ENCODE measurements around the gene SGMS1. TPM values are rescaled to one million over a fixed set of nuclear protein-coding genes. Genes with fewer than 3 reads are reported as not detected.
A peak's percentile ranks its signal among the peaks of the same experiment; 100 is the strongest.

Gene SGMS1
- total and polyA plus RNA-seq, 11 donors = 6.9 to 40.6 (median 19.6) TPM

GRCh38 chr10:50531388-50532077 is 92.2 kb downstream of the SGMS1 start:
- no peak for ATAC-seq
- WGBS, 4 donors = 81 to 92% (median 83%) methylated on average over 5 of the region's 5 CpGs

GRCh38 chr10:50529660-50530059 is 94.1 kb downstream of the SGMS1 start:
- DNase-seq = no peak
- ATAC-seq = no peak
- 90 to 95% (median 93%) methylated on average over 5 of the region's 5 CpGs for WGBS, 4 donors
- no peaks in the 10 kb centered on the region for H3K36me3 ChIP-seq
- no peak overlapping the region for H3K27ac ChIP-seq
- H3K9me3 ChIP-seq = no peaks in the 10 kb centered on the region
- no peak for TF ChIP-seq CTCF (IDR thresholded peaks at IDR 0.05)
- peaks cover 0 to 12% (median 0%) of the 10 kb centered on the region in 12 donors for H3K4me1 ChIP-seq
- no peaks in the 10 kb centered on the region for H3K27me3 ChIP-seq
- H3K4me3 ChIP-seq = no peak overlapping the region
- intact Hi-C loops (cut with DNase I) = no loop called here

More at GRCh38 chr10:50531388-50532077, 92.2 kb downstream of the SGMS1 start:
- intact Hi-C loops (cut with DNase I) = no loop called here
- Histone ChIP-seq H3K36me3 (no peaks in the 10 kb centered on the region), H3K9me3 (no peaks in the 10 kb centered on the region), H3K4me1 (peaks cover 0 to 16% (median 0%) of the 10 kb centered on the region in 12 donors), H3K27me3 (no peaks in the 10 kb centered on the region), H3K4me3 (no peak overlapping the region), H3K27ac (no peak overlapping the region)
- TF ChIP-seq CTCF (IDR thresholded peaks at IDR 0.05) = no peak
- TF ChIP-seq POLR2A (IDR thresholded peaks at IDR 0.05) = no peak
- DNase-seq = no peak

GRCh38 chr10:50528206-50528605 is 95.5 kb downstream of the SGMS1 start:
- intact Hi-C loops (cut with DNase I) = no loop called here
- Histone ChIP-seq H3K36me3 (no peaks in the 10 kb centered on the region), H3K27me3 (no peaks in the 10 kb centered on the region), H3K27ac (no peak overlapping the region), H3K9me3 (no peaks in the 10 kb centered on the region), H3K4me1 (peaks cover 0 to 11% (median 0%) of the 10 kb centered on the region in 12 donors), H3K4me3 (no peak overlapping the region)
- TF ChIP-seq POLR2A (IDR thresholded peaks at IDR 0.05) (no peak), CTCF (IDR thresholded peaks at IDR 0.05) (no peak)
- DNase-seq (no peak), ATAC-seq (no peak)
- 90 to 96% (median 92%) methylated on average over 2 of the region's 2 CpGs for WGBS, 4 donors

- WGBS, 4 donors = 42 to 51% (median 45%) methylated on average over 7 of the region's 7 CpGs
- no peak for DNase-seq
- Histone ChIP-seq H3K36me3 (no peaks in the 10 kb centered on the region), H3K4me3 (no peak overlapping the region), H3K4me1 (peaks cover 0 to 11% (median 0%) of the 10 kb centered on the region in 12 donors), H3K9me3 (no peaks in the 10 kb centered on the region), H3K27me3 (no peaks in the 10 kb centered on the region), H3K27ac (no peak overlapping the region)
- TF ChIP-seq POLR2A (IDR thresholded peaks at IDR 0.05) = no peak
- TF ChIP-seq CTCF (IDR thresholded peaks at IDR 0.05) = no peak
- intact Hi-C loops (cut with DNase I) = no loop called here
- ATAC-seq = peak; percentile 56 to 93 (median 72)
Observed at GRCh38 chr10:50527442-50528043, 96.2 kb downstream of the SGMS1 start.

Data from heart left ventricle (tissue), 16 donors.